ENCODE results near the gene CNGB1.

GRCh38 chr16:57995721-57996405, 24.9 kb upstream of the CNGB1 start:
- TF ChIP-seq POLR2A (IDR thresholded peaks at IDR 0.05), result no peak
- no peak for TF ChIP-seq CTCF (IDR thresholded peaks at IDR 0.05)

All from Peyer's patch (tissue), 4 donors.